Progenitor cell of endocrine pancreas (in vitro differentiated cells): ENCODE results near the gene ZNF33A. TPM values are rescaled to one million over a fixed set of nuclear protein-coding genes. Genes with fewer than 3 reads are reported as not detected.
"Not testable (repeated sequence)": the region's sequence is repeated elsewhere in the genome, so short reads cannot be mapped to it uniquely, and the experiment has no call there.

Source experiments
- DNase-seq: peaks from one replicate; pipeline ENCODE4 v3.0.0; 2021; ENCODE audit warnings: low spot score; ENCODE audit not compliant: unreplicated experiment
- H3K27ac Mint-ChIP-seq: 2 replicates; pipeline ENCODE4 v1.8.0; 2021; ENCODE audit warnings: mild to moderate bottlenecking, moderate library complexity, mixed read lengths
- H3K27me3 Mint-ChIP-seq: 2 replicates; pipeline ENCODE4 v1.8.0; 2021; ENCODE audit warnings: mixed read lengths
- H3K36me3 Mint-ChIP-seq: 2 replicates; pipeline ENCODE4 v1.8.0; 2022; ENCODE audit warnings: mixed read lengths; ENCODE audit not compliant: insufficient read depth
- H3K4me1 Mint-ChIP-seq: 2 replicates; pipeline ENCODE4 v1.8.0; 2021; ENCODE audit warnings: low read depth, mixed read lengths
- H3K4me3 Mint-ChIP-seq: 2 replicates; pipeline ENCODE4 v1.8.0; 2021; ENCODE audit warnings: low read depth, mild to moderate bottlenecking, moderate library complexity, mixed read lengths
- H3K9me3 Mint-ChIP-seq: 2 replicates; pipeline ENCODE4 v1.8.0; 2021; ENCODE audit warnings: low read depth, mixed read lengths
- CTCF ChIP-seq: fragments of 200-600 bp; sonication (generic); IDR thresholded peaks from one replicate; pipeline ENCODE4 v1.5.0; 2021; ENCODE audit warnings: antibody characterized with exemption, mild to moderate bottlenecking; ENCODE audit not compliant: unreplicated experiment
- total RNA-seq: library from RNA; stranded (reverse); gene quantifications from 2 replicates; pipeline ENCODE4 v1.2.1, GENCODE V29; 2021

ZNF33A gene
- total RNA-seq, 1 donor from 2014 or later = 54.8 TPM

- Mint-ChIP-seq H3K27ac (no peak overlapping the region), H3K27me3 (no peaks in the 10 kb centered on the region), H3K4me1 (no peaks in the 10 kb centered on the region), H3K9me3 (peaks cover 3% of the 10 kb centered on the region), H3K36me3 (no peaks in the 10 kb centered on the region), H3K4me3 (no peak overlapping the region)
- no peak for TF ChIP-seq CTCF
- no peak for DNase-seq
Observed at GRCh38 chr10:38003588-38003987, 6.9 kb upstream of the ZNF33A start.

- Mint-ChIP-seq H3K9me3 (peaks cover 1% of the 10 kb centered on the region), H3K36me3 (peaks cover 3% of the 10 kb centered on the region), H3K4me3 (no peak overlapping the region), H3K27ac (no peak overlapping the region), H3K4me1 (peaks cover 12% of the 10 kb centered on the region), H3K27me3 (no peaks in the 10 kb centered on the region)
- no peak for TF ChIP-seq CTCF
- DNase-seq = no peak
Observed at GRCh38 chr10:38007551-38007950, 2.9 kb upstream of the ZNF33A start.

- Mint-ChIP-seq H3K4me1 (peaks cover 14% of the 10 kb centered on the region), H3K27ac (no peak overlapping the region), H3K9me3 (no peaks in the 10 kb centered on the region), H3K27me3 (no peaks in the 10 kb centered on the region), H3K4me3 (no peak overlapping the region), H3K36me3 (peaks cover 5% of the 10 kb centered on the region)
- DNase-seq = no peak
- TF ChIP-seq CTCF = no peak
Observed at GRCh38 chr10:38007991-38008390, 2.5 kb upstream of the ZNF33A start.

GRCh38 chr10:38016354-38016753 lies 5.9 kb downstream of the ZNF33A start:
- H3K27me3 Mint-ChIP-seq = no peaks in the 10 kb centered on the region
- H3K27ac Mint-ChIP-seq = no peak overlapping the region
- peaks cover 13% of the 10 kb centered on the region for H3K9me3 Mint-ChIP-seq
- peaks cover 11% of the 10 kb centered on the region for H3K4me1 Mint-ChIP-seq
- TF ChIP-seq CTCF = no peak
- H3K4me3 Mint-ChIP-seq = no peak overlapping the region
- peaks cover 58% of the 10 kb centered on the region for H3K36me3 Mint-ChIP-seq
- DNase-seq = no peak

GRCh38 chr10:38019124-38019523 lies 8.6 kb downstream of the ZNF33A start:
- not testable (repeated sequence) for H3K27ac Mint-ChIP-seq, H3K4me1 Mint-ChIP-seq, H3K4me3 Mint-ChIP-seq, DNase-seq, H3K27me3 Mint-ChIP-seq
- Mint-ChIP-seq H3K9me3 (peaks cover 13% of the 10 kb centered on the region), H3K36me3 (peaks cover 65% of the 10 kb centered on the region)

- no peak overlapping the region for H3K4me3 Mint-ChIP-seq
- H3K4me1 Mint-ChIP-seq = no peaks in the 10 kb centered on the region
- no peak for DNase-seq
- H3K9me3 Mint-ChIP-seq = peaks cover 3% of the 10 kb centered on the region
- H3K27me3 Mint-ChIP-seq = no peaks in the 10 kb centered on the region
- peaks cover 58% of the 10 kb centered on the region for H3K36me3 Mint-ChIP-seq
- no peak overlapping the region for H3K27ac Mint-ChIP-seq
- no peak for TF ChIP-seq CTCF
Observed at GRCh38 chr10:38025283-38025682, 14.8 kb downstream of the ZNF33A start.
